Measurements from ENCODE around the gene FCGR3A.
"Not testable (repeated sequence)": the region's sequence is repeated elsewhere in the genome, so short reads cannot be mapped to it uniquely, and the experiment has no call there.

DNA sequence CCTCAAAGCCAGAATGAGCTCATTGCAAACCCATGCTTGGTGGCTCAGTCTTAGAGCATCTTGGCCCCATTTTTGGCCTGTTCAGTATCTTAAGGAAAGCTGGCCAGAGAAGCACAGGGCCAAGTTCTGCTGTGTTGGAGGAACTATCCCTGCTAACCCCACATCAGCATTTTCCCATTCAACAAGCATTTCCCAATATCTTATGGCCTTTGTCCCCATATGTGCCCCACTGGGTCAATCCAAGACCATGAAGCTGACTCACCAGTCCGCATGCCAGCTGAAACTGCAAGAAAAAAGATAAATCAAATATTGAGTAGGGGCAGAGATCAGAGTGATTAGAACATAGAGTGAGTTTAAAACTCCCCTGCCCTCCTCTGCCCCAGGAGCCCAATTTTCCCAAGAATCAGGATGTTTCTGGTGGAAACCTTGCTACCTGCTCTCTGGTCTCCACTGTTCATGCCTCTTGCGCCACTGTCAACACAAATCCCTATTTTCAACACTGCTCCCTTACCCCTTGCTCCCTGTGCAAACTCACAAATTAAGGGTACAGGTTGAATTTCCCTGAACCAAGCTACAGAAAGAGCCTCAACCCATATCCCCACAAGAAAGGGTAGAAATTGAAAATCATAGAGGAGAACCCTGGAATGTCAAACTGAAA, 740 bp downstream of the FCGR3A start:
- TF ChIP-seq EZH2 (IDR thresholded peaks at IDR 0.05; ENCODE audit: borderline replicate concordance, low read length), result not testable (repeated sequence)
- TF ChIP-seq, protein P1, sequence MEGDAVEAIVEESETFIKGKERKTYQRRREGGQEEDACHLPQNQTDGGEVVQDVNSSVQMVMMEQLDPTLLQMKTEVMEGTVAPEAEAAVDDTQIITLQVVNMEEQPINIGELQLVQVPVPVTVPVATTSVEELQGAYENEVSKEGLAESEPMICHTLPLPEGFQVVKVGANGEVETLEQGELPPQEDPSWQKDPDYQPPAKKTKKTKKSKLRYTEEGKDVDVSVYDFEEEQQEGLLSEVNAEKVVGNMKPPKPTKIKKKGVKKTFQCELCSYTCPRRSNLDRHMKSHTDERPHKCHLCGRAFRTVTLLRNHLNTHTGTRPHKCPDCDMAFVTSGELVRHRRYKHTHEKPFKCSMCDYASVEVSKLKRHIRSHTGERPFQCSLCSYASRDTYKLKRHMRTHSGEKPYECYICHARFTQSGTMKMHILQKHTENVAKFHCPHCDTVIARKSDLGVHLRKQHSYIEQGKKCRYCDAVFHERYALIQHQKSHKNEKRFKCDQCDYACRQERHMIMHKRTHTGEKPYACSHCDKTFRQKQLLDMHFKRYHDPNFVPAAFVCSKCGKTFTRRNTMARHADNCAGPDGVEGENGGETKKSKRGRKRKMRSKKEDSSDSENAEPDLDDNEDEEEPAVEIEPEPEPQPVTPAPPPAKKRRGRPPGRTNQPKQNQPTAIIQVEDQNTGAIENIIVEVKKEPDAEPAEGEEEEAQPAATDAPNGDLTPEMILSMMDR (IDR thresholded peaks at IDR 0.05; ENCODE audit: low read length), result not testable (repeated sequence)

Measured in OCI-LY1 (cell line).